A549 (cell line): Measurements from ENCODE around the gene SP6.

Experiments used
- CTCF ChIP-seq: fragments of >200 bp; sonication (Bioruptor Twin); formaldehyde crosslinking; IDR thresholded peaks from 3 replicates; pipeline ENCODE4 v1.5.1; 2016
- ELK1 ChIP-seq: fragments of 150-350 bp; IDR thresholded peaks from 2 replicates; pipeline ENCODE4 v1.6.1; 2014; ENCODE audit warnings: low read depth, mild to moderate bottlenecking, low read length
- HDAC2 ChIP-seq: fragments of 200-600 bp; sonication (generic); IDR thresholded peaks from 2 replicates; pipeline ENCODE4 v1.6.1; 2016
- JUNB ChIP-seq: fragments of >200 bp; sonication (Bioruptor Twin); formaldehyde crosslinking; IDR thresholded peaks from 2 replicates; pipeline ENCODE4 v1.6.1; 2016
- MAFK ChIP-seq: fragments of 450-650 bp; IDR thresholded peaks from 2 replicates; pipeline ENCODE4 v1.6.1; 2014; ENCODE audit not compliant: partially characterized antibody
- MAZ ChIP-seq: fragments of 150-350 bp; IDR thresholded peaks from 2 replicates; pipeline ENCODE4 v1.6.1; 2014; ENCODE audit warnings: antibody characterized with exemption, low read depth, low read length, borderline replicate concordance
- NFE2L2 ChIP-seq: fragments of 150-350 bp; conservative IDR thresholded peaks from 2 replicates; pipeline ENCODE4 v1.6.1; 2014; ENCODE audit warnings: low read length
- NPAS2 ChIP-seq: fragments of 250-450 bp; sonication (Bioruptor Pico); IDR thresholded peaks from 2 replicates; pipeline ENCODE4 v1.8.0; 2022; ENCODE audit warnings: mild to moderate bottlenecking, moderate library complexity, borderline replicate concordance
- PBX3 ChIP-seq: IDR thresholded peaks from 2 replicates; pipeline ENCODE4 v1.6.1; 2012
- POLR2A ChIP-seq: IDR thresholded peaks from 2 replicates; pipeline ENCODE4 v1.6.1; 2012; ENCODE audit warnings: mild to moderate bottlenecking, low read length
- RAD21 ChIP-seq, 2 experiments: fragments of >200 bp in 1 of 2; sonication (Bioruptor Twin) in 1 of 2; formaldehyde crosslinking in 1 of 2; IDR thresholded peaks in 1 of 2; conservative IDR thresholded peaks in 1 of 2; 2 replicates in 1 of 2; 3 replicates in 1 of 2; pipeline ENCODE4 v1.6.1; 2012 to 2018; ENCODE audit warnings: inconsistent platforms in 1 of 2
- REST ChIP-seq: fragments of 200-600 bp; sonication (generic); IDR thresholded peaks from 2 replicates; pipeline ENCODE4 v1.6.1; 2016; ENCODE audit warnings: antibody characterized with exemption, mild to moderate bottlenecking, moderate library complexity
- RFX5 ChIP-seq: fragments of 450-650 bp; IDR thresholded peaks from 2 replicates; pipeline ENCODE4 v1.7.1; 2014; ENCODE audit warnings: antibody characterized with exemption, mild to moderate bottlenecking, moderate library complexity
- TP53 ChIP-seq: fragments of 250-450 bp; sonication (Bioruptor Pico); IDR thresholded peaks from 2 replicates; pipeline ENCODE4 v1.5.0; 2021; ENCODE audit warnings: mild to moderate bottlenecking, moderate library complexity

- TF ChIP-seq CTCF (no peak), POLR2A (no peak), ELK1 (no peak), MAZ (no peak), RFX5 (no peak), RAD21 (conservative IDR thresholded peaks at IDR 0.05 in 1 of 2, IDR thresholded peaks at IDR 0.05 in 1 of 2) (no peak), TP53 (CRISPR knock-in tag) (no peak), REST (no peak), MAFK (no peak), NPAS2 (CRISPR knock-in tag) (no peak), NFE2L2 (no peak), JUNB (no peak), PBX3 (no peak), HDAC2 (no peak)
Measured at GRCh38 chr17:47836601-47837000, 14.4 kb downstream of the SP6 start.
